HEK293 (cell line): ENCODE results near the gene CYP26A1.

Experiments
- CTCF ChIA-PET: fragments of 350-600 bp; formaldehyde crosslinking; extraction: SDS; loops from one replicate; lab custom pipeline; 2021; ENCODE audit warnings: antibody characterized with exemption; lab: Yijun Ruan, JAX
- POLR2A ChIA-PET: fragments of 300-600 bp; formaldehyde crosslinking; extraction: SDS; loops from one replicate; lab custom pipeline; 2020; ENCODE audit warnings: antibody characterized with exemption, inconsistent platforms; lab: Yijun Ruan, JAX
- H3K27ac ChIP-seq: fragments of 200-500 bp; sonication (Bioruptor generic); 2 replicates; pipeline ENCODE4 v1.5.1; 2014; ENCODE audit warnings: low read depth, low read length, control low read depth, inconsistent platforms; ENCODE audit errors: extremely low read depth
- H3K36me3 ChIP-seq, 2 experiments: fragments of 200-500 bp in 1 of 2; sonication (Bioruptor generic) in 1 of 2; 1 replicate in 1 of 2; 2 replicates in 1 of 2; pipeline ENCODE4 v1.5.1; 2014 to 2017; ENCODE audit warnings: inconsistent platforms in 2 of 2, low read length in 2 of 2; ENCODE audit not compliant: control insufficient read depth in 2 of 2, insufficient read depth in 1 of 2
- H3K4me1 ChIP-seq: fragments of 200-500 bp; sonication (Bioruptor generic); 2 replicates; pipeline ENCODE4 v1.5.1; 2014; ENCODE audit warnings: mild to moderate bottlenecking, low read length, inconsistent platforms; ENCODE audit not compliant: control insufficient read depth, insufficient read depth
- H3K4me3 ChIP-seq: 2 replicates; pipeline ENCODE4 v1.5.1; 2011; ENCODE audit warnings: low read depth, mild to moderate bottlenecking, control low read depth, low read length, moderate library complexity
- H3K9me3 ChIP-seq: fragments of 200-500 bp; sonication (Bioruptor generic); 2 replicates; pipeline ENCODE4 v1.5.1; 2014; ENCODE audit warnings: low read depth, low read length, inconsistent platforms; ENCODE audit not compliant: control insufficient read depth, insufficient read depth
- BCL11B ChIP-seq: fragments of 450-650 bp; formaldehyde crosslinking; IDR thresholded peaks from 2 replicates; pipeline ENCODE4 v1.5.1; 2016; ENCODE audit warnings: low read depth, missing biosample characterization, missing genetic modification characterization
- FEZF1 ChIP-seq: fragments of 450-650 bp; formaldehyde crosslinking; IDR thresholded peaks from 2 replicates; pipeline ENCODE4 v1.5.1; 2016; ENCODE audit warnings: missing biosample characterization, missing genetic modification characterization
- GLIS2 ChIP-seq: fragments of 450-650 bp; formaldehyde crosslinking; IDR thresholded peaks from 2 replicates; pipeline ENCODE4 v1.5.1; 2016; ENCODE audit warnings: missing biosample characterization, missing genetic modification characterization
- KLF9 ChIP-seq: fragments of 450-650 bp; formaldehyde crosslinking; IDR thresholded peaks from 2 replicates; pipeline ENCODE4 v1.5.1; 2016; ENCODE audit warnings: missing biosample characterization, missing genetic modification characterization, low read depth
- SP2 ChIP-seq: fragments of 450-650 bp; formaldehyde crosslinking; IDR thresholded peaks from 2 replicates; pipeline ENCODE4 v1.5.1; 2016; ENCODE audit warnings: missing biosample characterization, missing genetic modification characterization
- SP3 ChIP-seq: fragments of 450-650 bp; formaldehyde crosslinking; IDR thresholded peaks from 2 replicates; pipeline ENCODE4 v1.5.1; 2016; ENCODE audit warnings: missing biosample characterization, missing genetic modification characterization
- ZNF132 ChIP-seq: fragments of 450-650 bp; formaldehyde crosslinking; IDR thresholded peaks from 2 replicates; pipeline ENCODE4 v1.5.1; 2017; ENCODE audit warnings: missing biosample characterization, missing genetic modification characterization, borderline replicate concordance
- ZNF155 ChIP-seq: fragments of 450-650 bp; formaldehyde crosslinking; IDR thresholded peaks from 2 replicates; pipeline ENCODE4 v1.5.1; 2016; ENCODE audit warnings: missing biosample characterization, missing genetic modification characterization
- ZNF211 ChIP-seq: fragments of 450-650 bp; formaldehyde crosslinking; IDR thresholded peaks from 2 replicates; pipeline ENCODE4 v1.5.1; 2016; ENCODE audit warnings: low read depth, missing biosample characterization, missing genetic modification characterization
- ZNF214 ChIP-seq: fragments of 450-650 bp; formaldehyde crosslinking; IDR thresholded peaks from 2 replicates; pipeline ENCODE4 v1.5.1; 2017; ENCODE audit warnings: missing biosample characterization, mild to moderate bottlenecking, missing genetic modification characterization, borderline replicate concordance
- ZNF266 ChIP-seq: fragments of 450-650 bp; formaldehyde crosslinking; IDR thresholded peaks from 2 replicates; pipeline ENCODE4 v1.5.1; 2016; ENCODE audit warnings: missing biosample characterization, missing genetic modification characterization, low read depth
- ZNF274 ChIP-seq, 2 experiments: fragments of 200-500 bp in 1 of 2; fragments of 450-650 bp in 1 of 2; sonication (Bioruptor generic) in 1 of 2; formaldehyde crosslinking in 1 of 2; IDR thresholded peaks; 2 replicates each; pipeline versions ENCODE4 v1.5.1 to v1.6.1; 2014 to 2016; ENCODE audit warnings: borderline replicate concordance in 1 of 2, inconsistent platforms in 1 of 2, low read length in 1 of 2, missing biosample characterization in 1 of 2, missing genetic modification characterization in 1 of 2
- ZNF280D ChIP-seq: fragments of 450-650 bp; formaldehyde crosslinking; IDR thresholded peaks from 2 replicates; pipeline ENCODE4 v1.5.1; 2016; ENCODE audit warnings: missing biosample characterization, missing genetic modification characterization
- ZNF311 ChIP-seq: fragments of 450-650 bp; formaldehyde crosslinking; IDR thresholded peaks from 2 replicates; pipeline ENCODE4 v1.5.1; 2017; ENCODE audit warnings: missing biosample characterization, missing genetic modification characterization, borderline replicate concordance
- ZNF335 ChIP-seq: fragments of 450-650 bp; formaldehyde crosslinking; conservative IDR thresholded peaks from 2 replicates; pipeline ENCODE4 v1.5.1; 2016; ENCODE audit warnings: missing biosample characterization, missing genetic modification characterization
- ZNF426 ChIP-seq: fragments of 450-650 bp; formaldehyde crosslinking; IDR thresholded peaks from 2 replicates; pipeline ENCODE4 v1.5.1; 2017; ENCODE audit warnings: missing biosample characterization, missing genetic modification characterization, mild to moderate bottlenecking, inconsistent platforms, moderate library complexity
- ZNF449 ChIP-seq: fragments of 450-650 bp; formaldehyde crosslinking; IDR thresholded peaks from 2 replicates; pipeline ENCODE4 v1.5.1; 2017; ENCODE audit warnings: missing biosample characterization, mild to moderate bottlenecking, missing genetic modification characterization, moderate library complexity
- ZNF513 ChIP-seq: fragments of 450-650 bp; IDR thresholded peaks from 2 replicates; pipeline ENCODE4 v1.5.1; 2018; ENCODE audit warnings: missing biosample characterization, missing genetic modification characterization
- ZNF555 ChIP-seq: fragments of 450-650 bp; formaldehyde crosslinking; conservative IDR thresholded peaks from 2 replicates; pipeline ENCODE4 v1.5.1; 2017; ENCODE audit warnings: missing biosample characterization, mild to moderate bottlenecking, missing genetic modification characterization, inconsistent platforms
- ZNF626 ChIP-seq: fragments of 450-650 bp; sonication (Bioruptor Pico); formaldehyde crosslinking; IDR thresholded peaks from 2 replicates; pipeline ENCODE4 v1.5.1; 2018; ENCODE audit warnings: missing biosample characterization, missing genetic modification characterization, inconsistent platforms
- ZNF785 ChIP-seq: fragments of 450-650 bp; formaldehyde crosslinking; IDR thresholded peaks from 2 replicates; pipeline ENCODE4 v1.5.1; 2016; ENCODE audit warnings: missing biosample characterization, missing genetic modification characterization
- ZNF843 ChIP-seq: fragments of 450-650 bp; formaldehyde crosslinking; IDR thresholded peaks from 2 replicates; pipeline ENCODE4 v1.5.1; 2016; ENCODE audit warnings: missing biosample characterization, missing genetic modification characterization

Gene CYP26A1

GRCh38 chr10:93030409-93030808, 43.3 kb upstream of the CYP26A1 start (continued):
- no peak for TF ChIP-seq ZNF555 (tag by site-specific recombination)
- TF ChIP-seq FEZF1 (tag by site-specific recombination) = no peak
- TF ChIP-seq ZNF214 = no peak
- TF ChIP-seq SP2 (tag by site-specific recombination) = no peak
- no peak for TF ChIP-seq ZNF785
- no peak for TF ChIP-seq ZNF513 (tag by site-specific recombination)
- no peak for TF ChIP-seq SP3 (tag by site-specific recombination)
- no peak for TF ChIP-seq KLF9

DNA sequence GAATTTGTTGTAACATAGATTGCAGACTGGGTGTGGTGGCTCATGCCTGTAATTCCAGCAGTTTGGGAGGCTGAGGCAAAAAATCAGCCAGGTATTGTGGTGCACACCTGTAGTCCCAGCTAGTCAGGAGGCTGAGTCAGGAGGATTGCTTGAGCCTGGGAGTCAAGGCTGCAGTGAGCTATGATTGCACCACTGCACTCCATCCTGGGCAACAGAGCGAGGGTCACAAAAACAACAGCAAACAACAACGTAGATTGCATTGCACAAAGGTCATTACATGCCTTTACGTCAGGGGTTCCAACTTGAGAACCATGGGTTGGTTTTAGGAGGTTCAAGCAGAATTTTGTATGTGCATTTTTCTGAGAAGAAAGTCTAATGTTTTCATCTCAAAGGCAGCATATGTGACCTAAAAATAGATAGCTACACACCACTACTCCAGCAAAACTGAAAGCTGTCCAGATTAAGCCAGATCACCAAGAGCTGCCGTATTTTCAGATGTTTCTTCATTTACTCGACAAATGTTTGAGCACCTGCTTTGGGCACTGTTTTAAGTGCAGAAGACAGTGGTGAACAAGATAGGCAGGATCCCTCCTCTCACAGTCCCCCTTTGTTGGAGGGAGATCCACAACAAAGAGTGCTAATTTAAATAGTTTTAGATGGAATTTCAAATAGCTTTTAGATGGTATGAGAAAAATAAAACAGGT, 41.4 kb upstream of the CYP26A1 start:
- Histone ChIP-seq H3K27ac (no peak overlapping the region), H3K36me3 (no peaks in the 10 kb centered on the region), H3K4me1 (no peaks in the 10 kb centered on the region), H3K9me3 (no peaks in the 10 kb centered on the region), H3K4me3 (no peak overlapping the region)
- TF ChIP-seq ZNF274 (IDR thresholded peaks at IDR 0.05; ENCODE audit: low read length) = no peak
- no peak for TF ChIP-seq ZNF274 (tag by site-specific recombination; IDR thresholded peaks at IDR 0.05; ENCODE audit: borderline replicate concordance)
- no peak for TF ChIP-seq ZNF449 (tag by site-specific recombination)
- no peak for TF ChIP-seq ZNF266 (tag by site-specific recombination)
- TF ChIP-seq BCL11B (tag by site-specific recombination) = no peak
- CTCF ChIA-PET = interaction anchor here (0.8 to 1.0 kb wide), 2 partner anchors 26 to 67 kb away, joined by 4 to 5 read pairs; no protein-coding TSS in a partner anchor
- POLR2A ChIA-PET = no interaction called here

DNA sequence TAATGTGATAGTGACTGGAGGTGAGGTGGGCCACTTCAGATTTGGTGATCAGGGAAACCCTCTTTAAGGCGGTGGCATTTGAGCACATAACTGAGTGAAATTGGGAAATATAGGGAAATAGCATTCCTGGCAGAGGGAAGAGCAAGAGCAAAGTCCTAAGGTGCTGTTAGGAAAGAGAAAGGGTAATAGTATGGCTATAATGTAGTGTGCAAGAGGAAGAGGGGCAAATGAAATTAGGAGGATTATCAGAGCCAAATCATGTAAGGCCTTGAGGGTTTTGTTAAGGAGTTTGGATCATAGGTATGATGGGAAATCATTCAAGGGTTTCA, 40.9 kb upstream of the CYP26A1 start:
- no peaks in the 10 kb centered on the region for H3K4me1 ChIP-seq
- no peak overlapping the region for H3K4me3 ChIP-seq
- POLR2A ChIA-PET = no interaction called here
- TF ChIP-seq ZNF132 (no peak), ZNF155 (tag by site-specific recombination) (no peak), ZNF280D (tag by site-specific recombination) (no peak), ZNF626 (tag by site-specific recombination) (no peak), ZNF211 (no peak), ZNF843 (no peak), ZNF335 (no peak), ZNF426 (no peak), ZNF311 (tag by site-specific recombination) (no peak), GLIS2 (no peak), ZNF555 (tag by site-specific recombination) (no peak)
- H3K36me3 ChIP-seq = no peaks in the 10 kb centered on the region
- H3K27ac ChIP-seq = no peak overlapping the region
- CTCF ChIA-PET = interaction anchor here (0.8 to 1.0 kb wide), 2 partner anchors 26 to 68 kb away, joined by 4 to 5 read pairs; no protein-coding TSS in a partner anchor
- no peaks in the 10 kb centered on the region for H3K9me3 ChIP-seq
